HL-60/S4 (cell line): Measurements from ENCODE around the gene VDAC2.

Source experiments
- in situ Hi-C: fragments of 300-500 bp; cut with MboI; formaldehyde crosslinking; loops from 2 replicates; pipeline ENCODE4 v1.14.3; 2022; ENCODE audit warnings: low sequenced_read_pairs

Gene VDAC2

GRCh38 chr10:75228278-75228677 is 17.7 kb downstream of the VDAC2 start:
- in situ Hi-C loops: loop anchor here (25.0 kb wide), 1 partner anchor 966 kb away; no protein-coding TSS in a partner anchor

GRCh38 chr10:75228834-75229233 is 18.2 kb downstream of the VDAC2 start:
- in situ Hi-C loops: loop anchor here (25.0 kb wide), 1 partner anchor 967 kb away; no protein-coding TSS in a partner anchor

GRCh38 chr10:75229971-75230370 is 19.4 kb downstream of the VDAC2 start:
- in situ Hi-C loops: loop anchor here (25.0 kb wide), 1 partner anchor 968 kb away; no protein-coding TSS in a partner anchor

- in situ Hi-C loops: loop anchor here (25.0 kb wide), 1 partner anchor 968 kb away; no protein-coding TSS in a partner anchor
These were observed 20.0 kb downstream of the VDAC2 start for GRCh38 chr10:75230600-75231038.

- in situ Hi-C loops: loop anchor here (25.0 kb wide), 1 partner anchor 970 kb away; no protein-coding TSS in a partner anchor
These were observed 21.3 kb downstream of the VDAC2 start for GRCh38 chr10:75231672-75232581.

GRCh38 chr10:75233444-75234016 is 22.9 kb downstream of the VDAC2 start:
- in situ Hi-C loops: loop anchor here (25.0 kb wide), 1 partner anchor 971 kb away; no protein-coding TSS in a partner anchor

GRCh38 chr10:75234017-75234682 is 23.6 kb downstream of the VDAC2 start:
- in situ Hi-C loops: loop anchor here (25.0 kb wide), 1 partner anchor 972 kb away; no protein-coding TSS in a partner anchor

- in situ Hi-C loops: loop anchor here (25.0 kb wide), 1 partner anchor 973 kb away; no protein-coding TSS in a partner anchor
These were observed 24.2 kb downstream of the VDAC2 start for GRCh38 chr10:75234683-75235374.

- in situ Hi-C loops: loop anchor here (25.0 kb wide), 1 partner anchor 973 kb away; no protein-coding TSS in a partner anchor
These were observed 25.0 kb downstream of the VDAC2 start, which contains the start of gene COMTD1 for GRCh38 chr10:75235375-75236177. Gene COMTD1, minus strand, starts transcription at chr10:75235957. Its CDS starts 29 bp downstream, at chr10:75235928.

- in situ Hi-C loops: loop anchor here (25.0 kb wide), 1 partner anchor 974 kb away; no protein-coding TSS in a partner anchor
These were observed 25.7 kb downstream of the VDAC2 start for GRCh38 chr10:75236178-75236825.

- in situ Hi-C loops: loop anchor here (25.0 kb wide), 1 partner anchor 976 kb away; no protein-coding TSS in a partner anchor
These were observed 27.8 kb downstream of the VDAC2 start for GRCh38 chr10:75238182-75239095.

GRCh38 chr10:75239096-75239790 is 28.6 kb downstream of the VDAC2 start:
- in situ Hi-C loops: loop anchor here (25.0 kb wide), 1 partner anchor 977 kb away; no protein-coding TSS in a partner anchor

GRCh38 chr10:75240329-75241076 is 29.9 kb downstream of the VDAC2 start:
- in situ Hi-C loops: loop anchor here (25.0 kb wide), 1 partner anchor 978 kb away; no protein-coding TSS in a partner anchor

- in situ Hi-C loops: loop anchor here (25.0 kb wide), 1 partner anchor 981 kb away; no protein-coding TSS in a partner anchor
These were observed 32.8 kb downstream of the VDAC2 start for GRCh38 chr10:75243426-75243825.

- in situ Hi-C loops: loop anchor here (25.0 kb wide), 1 partner anchor 982 kb away; no protein-coding TSS in a partner anchor
These were observed 34.1 kb downstream of the VDAC2 start for GRCh38 chr10:75244487-75245353.
